GM21390 (cell line): ENCODE data around the gene ATP1A2.
A peak's percentile ranks its signal among the peaks of the same experiment; 100 is the strongest.

ENCODE experiments used
- ATAC-seq: cut with Tn5 transposase; IDR thresholded peaks from one replicate; pipeline ENCODE4 v1.9.1; 2021; ENCODE audit not compliant: unreplicated experiment

ATP1A2 gene

GRCh38 chr1:160084771-160085321, 30.7 kb upstream of the ATP1A2 start:
- ATAC-seq: no peak

DNA sequence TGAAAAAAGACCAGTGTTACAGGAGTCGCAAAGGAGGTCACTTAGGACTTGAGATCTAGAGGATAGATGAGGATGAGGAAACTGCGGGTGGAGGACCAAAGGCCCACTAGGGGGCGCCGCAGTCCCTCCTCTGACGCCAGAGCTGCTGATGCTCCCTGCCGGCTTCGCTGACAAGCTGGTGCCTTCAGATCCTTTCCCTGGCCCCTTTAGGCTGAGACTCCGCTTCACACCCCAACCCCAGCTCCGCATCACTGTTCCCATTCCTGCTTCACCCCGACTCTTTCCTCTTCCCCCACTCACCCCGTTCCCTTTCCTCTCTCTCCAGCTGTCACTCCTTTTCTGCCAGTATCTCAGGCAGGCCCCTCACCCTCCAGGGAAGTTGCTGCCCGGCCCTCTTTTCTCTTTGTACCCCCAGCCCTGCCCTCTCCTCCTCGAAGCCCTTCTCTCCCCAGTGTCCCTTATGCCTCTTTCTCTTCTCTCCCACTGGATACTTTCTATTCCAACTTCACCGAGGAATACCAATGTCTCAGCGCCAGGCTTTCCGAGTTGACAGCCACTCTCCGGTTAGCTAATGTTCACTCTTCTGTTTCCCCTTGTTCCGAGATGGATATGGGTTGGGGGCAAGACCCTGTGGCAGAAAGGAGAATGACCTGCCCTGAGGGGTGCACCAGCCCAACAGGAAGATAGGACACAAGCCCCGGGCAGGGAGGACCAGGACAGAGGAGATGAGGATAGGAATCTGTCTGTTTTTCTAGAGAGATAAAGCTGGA, 29.7 kb upstream of the ATP1A2 start:
- ATAC-seq: no peak

GRCh38 chr1:160086456-160086892, 29.1 kb upstream of the ATP1A2 start:
- ATAC-seq: no peak

DNA sequence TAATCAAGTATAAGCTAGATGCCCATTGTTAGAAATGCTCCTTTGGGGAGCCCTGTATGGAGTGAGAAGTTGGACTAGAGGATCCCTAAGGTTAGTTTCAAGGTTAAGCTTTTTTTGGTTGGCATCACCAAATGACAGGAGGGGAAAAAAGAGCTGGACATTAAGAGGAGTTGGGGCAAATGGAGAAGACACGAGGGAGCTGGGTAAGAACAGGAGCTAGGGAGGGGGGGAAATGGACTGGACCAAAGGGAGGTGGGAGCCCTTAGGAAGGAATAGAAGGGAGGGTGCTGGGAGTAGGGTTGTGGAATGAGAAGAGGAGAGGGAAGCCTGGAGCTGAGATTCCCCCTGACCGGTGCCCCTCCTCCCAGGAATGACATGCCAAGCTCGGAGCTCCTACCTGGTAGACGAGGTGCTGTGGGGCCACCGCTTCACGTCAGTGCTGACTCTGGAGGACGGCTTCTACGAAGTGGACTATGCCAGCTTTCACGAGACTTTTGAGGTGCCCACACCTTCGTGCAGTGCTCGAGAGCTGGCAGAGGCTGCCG, 28.4 kb upstream of the ATP1A2 start:
- ATAC-seq: no peak

- ATAC-seq: no peak
Measured at GRCh38 chr1:160089883-160090282, 25.7 kb upstream of the ATP1A2 start.

DNA sequence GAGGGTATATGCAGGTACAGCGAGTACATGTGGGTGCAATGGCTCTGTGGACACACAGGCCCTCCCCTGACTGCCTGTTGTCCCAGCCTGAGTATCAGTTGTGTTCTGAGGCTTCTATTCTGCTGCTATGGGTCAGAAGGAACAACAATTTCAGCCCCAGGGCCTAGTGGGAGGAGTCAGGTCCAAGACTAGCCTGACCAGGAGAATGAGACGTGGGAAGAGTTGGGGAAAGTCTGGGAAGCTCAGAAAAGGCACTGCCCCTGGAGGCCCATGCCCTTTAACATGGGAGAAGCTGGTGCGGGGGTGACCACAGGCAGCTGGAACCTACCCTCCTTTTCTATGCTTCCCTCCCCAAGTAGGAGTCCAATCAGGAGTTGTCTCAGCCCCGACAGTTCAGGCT, 24.8 kb upstream of the ATP1A2 start:
- no peak for ATAC-seq

DNA sequence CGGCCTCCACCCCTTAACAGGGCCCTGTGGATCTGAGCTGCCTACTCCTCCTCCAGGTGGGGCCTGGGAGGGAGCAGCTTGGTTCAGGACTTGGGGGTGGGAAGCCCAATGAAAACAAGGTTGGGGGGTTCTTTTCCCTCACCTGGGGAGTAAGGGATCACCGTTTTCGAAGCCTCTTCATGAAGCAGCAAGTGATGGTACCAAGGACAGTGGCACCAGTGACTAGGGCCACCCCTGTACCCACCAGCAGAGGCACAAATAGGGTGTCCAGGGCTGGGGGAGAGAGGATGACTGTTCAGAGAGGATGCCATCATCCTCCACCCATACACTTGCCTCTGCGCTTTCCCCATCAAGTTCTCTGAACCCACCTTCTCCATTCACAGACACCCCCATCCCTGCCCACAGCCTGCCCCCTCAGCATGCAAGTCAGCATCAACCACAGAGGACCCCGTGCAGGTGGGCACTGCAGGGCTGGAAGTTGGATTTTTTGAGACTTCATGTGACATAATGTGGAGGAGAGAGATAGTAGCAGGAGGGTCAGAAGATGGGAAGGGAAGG, 23.8 kb upstream of the ATP1A2 start:
- no peak for ATAC-seq

GRCh38 chr1:160092366-160093068, 23.0 kb upstream of the ATP1A2 start:
- no peak for ATAC-seq

DNA sequence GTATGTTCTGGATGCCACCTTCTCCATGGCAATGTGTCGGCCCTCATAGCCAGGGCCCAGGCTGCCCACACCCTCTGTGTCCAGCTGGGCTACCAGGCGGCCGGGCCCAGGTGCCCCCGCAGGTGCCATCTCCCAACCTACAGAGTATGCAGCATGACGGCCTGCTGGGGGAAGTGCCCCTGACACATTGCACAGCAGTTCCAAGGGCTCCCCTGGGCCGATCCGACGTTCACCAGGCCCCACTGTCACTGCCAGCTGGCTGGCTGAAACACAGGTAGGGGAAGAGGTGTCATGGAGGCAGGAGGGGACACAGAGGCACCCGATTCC, 22.5 kb upstream of the ATP1A2 start:
- ATAC-seq: no peak

GRCh38 chr1:160093624-160094290, 21.8 kb upstream of the ATP1A2 start:
- no peak for ATAC-seq

DNA sequence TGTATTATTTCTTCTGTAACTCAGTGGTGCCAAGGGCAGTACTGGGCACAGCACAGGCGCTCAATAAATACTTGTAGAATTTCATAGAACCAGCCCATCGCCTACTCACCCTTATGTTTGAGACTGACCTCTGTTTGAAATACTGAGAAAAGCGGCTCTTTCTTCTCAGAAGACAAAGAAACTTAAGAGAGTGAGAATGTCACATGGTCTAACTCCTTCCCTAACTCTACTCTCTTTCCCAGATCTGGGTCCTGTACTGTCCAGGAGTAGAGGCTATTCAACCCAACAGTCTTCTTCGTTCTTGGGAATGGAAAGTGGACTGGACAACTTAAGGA, 21.3 kb upstream of the ATP1A2 start:
- no peak for ATAC-seq

DNA sequence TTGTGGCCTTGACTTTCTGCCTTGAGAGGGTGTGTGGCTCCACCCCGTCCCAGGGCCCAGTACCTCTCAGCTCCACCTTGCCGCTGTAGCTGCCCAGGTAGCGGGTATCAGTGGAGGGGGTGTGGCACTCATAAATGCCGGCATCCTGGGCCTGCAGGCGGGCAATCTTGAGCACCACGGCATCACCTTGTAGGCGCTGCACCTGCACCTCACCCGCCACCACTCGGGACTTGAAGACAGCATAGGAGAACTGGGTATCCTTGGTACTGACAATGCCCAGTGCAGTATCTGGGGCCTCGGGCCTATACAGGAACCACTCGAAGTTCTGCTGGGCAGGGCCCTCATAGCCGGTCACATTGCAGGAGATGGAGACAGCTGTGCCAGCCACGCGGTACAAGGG, 20.8 kb upstream of the ATP1A2 start:
- ATAC-seq: no peak

GRCh38 chr1:160095382-160096105, 20.0 kb upstream of the ATP1A2 start:
- no peak for ATAC-seq

- ATAC-seq: no peak
Measured at GRCh38 chr1:160096274-160097116, 19.1 kb upstream of the ATP1A2 start.

- no peak for ATAC-seq
Measured at GRCh38 chr1:160097151-160097910, 18.2 kb upstream of the ATP1A2 start.

GRCh38 chr1:160097911-160098851, 17.4 kb upstream of the ATP1A2 start, which contains the start of gene IGSF8:
IGSF8 (minus strand) TSS chr1:160098619; CDS start chr1:160098472, 147 bp downstream.
- peak; percentile 50 for ATAC-seq

GRCh38 chr1:160098852-160099561, 16.6 kb upstream of the ATP1A2 start:
- ATAC-seq: peak; percentile 83
